Endothelial cell of umbilical vein (primary cell): Measurements from ENCODE around the gene PPP1R1C.
"Not testable (repeated sequence)": the region's sequence is repeated elsewhere in the genome, so short reads cannot be mapped to it uniquely, and the experiment has no call there.

Source experiments
- CTCF ChIP-seq, 2 donors: IDR thresholded peaks; 1 replicate in 1 of 2; 2 replicates in 1 of 2; pipeline ENCODE4 v1.5.1; 2011; ENCODE audit warnings: low read length in 2 of 2, mild to moderate bottlenecking in 2 of 2, moderate library complexity in 2 of 2, control low read depth in 1 of 2, inconsistent platforms in 1 of 2, low read depth in 1 of 2; ENCODE audit not compliant: insufficient read depth in 1 of 2; ENCODE audit errors: extremely low read depth in 1 of 2
- EZH2 ChIP-seq: IDR thresholded peaks from 2 replicates; pipeline ENCODE4 v1.6.1; 2012; ENCODE audit warnings: borderline replicate concordance, low read depth, mild to moderate bottlenecking, moderate library complexity, low read length, inconsistent platforms; ENCODE audit not compliant: severe bottlenecking
- FOS ChIP-seq: IDR thresholded peaks from 2 replicates; pipeline ENCODE4 v1.6.1; 2011; ENCODE audit warnings: mild to moderate bottlenecking, low read length, moderate library complexity, borderline replicate concordance; ENCODE audit not compliant: insufficient read depth
- GATA2 ChIP-seq: IDR thresholded peaks from 2 replicates; pipeline ENCODE4 v1.7.0; 2011; ENCODE audit warnings: low read depth, mild to moderate bottlenecking, moderate library complexity, mixed read lengths, low read length; ENCODE audit not compliant: insufficient read length, insufficient read depth
- JUN ChIP-seq: IDR thresholded peaks from 2 replicates; pipeline ENCODE4 v1.6.1; 2011; ENCODE audit warnings: borderline replicate concordance, low read depth; ENCODE audit not compliant: insufficient read length, insufficient read depth
- MAX ChIP-seq: IDR thresholded peaks from 2 replicates; pipeline ENCODE4 v1.6.1; 2011; ENCODE audit not compliant: insufficient read depth, insufficient read length
- MYC ChIP-seq: IDR thresholded peaks from one replicate; pipeline ENCODE4 v1.6.1; 2011; ENCODE audit warnings: mild to moderate bottlenecking, low read depth, low read length
- POLR2A ChIP-seq: IDR thresholded peaks from 2 replicates; pipeline ENCODE4 v1.6.1; 2012; ENCODE audit warnings: low read depth, mild to moderate bottlenecking, control low read depth, low read length
- POLR2AphosphoS5 ChIP-seq: IDR thresholded peaks from 2 replicates; pipeline ENCODE4 v1.6.1; 2012; ENCODE audit warnings: low read depth, mild to moderate bottlenecking, control low read depth, low read length, moderate library complexity; ENCODE audit not compliant: insufficient read depth

GRCh38 chr2:181955866-181956265 lies 29.8 kb upstream of the PPP1R1C start:
- TF ChIP-seq MYC; MAX; POLR2A; POLR2AphosphoS5; CTCF (IDR thresholded peaks at IDR 0.05; ENCODE audit: extremely low read depth in 1 of 2, insufficient read depth in 1 of 2, low read depth in 1 of 2, low read length in 2 of 2); GATA2; EZH2; JUN; FOS: not testable (repeated sequence)
